ENCODE measurements around the gene ALK.

GRCh38 chr2:29694741-29695140 lies 226.6 kb downstream of the ALK start:
- no peak for TF ChIP-seq CTCF (conservative IDR thresholded peaks at IDR 0.05 in 1 of 2, IDR thresholded peaks at IDR 0.05 in 1 of 2; ENCODE audit: low read depth in 1 of 2, low read length in 2 of 2)
- TF ChIP-seq EZH2 (IDR thresholded peaks at IDR 0.05; ENCODE audit: low read length, missing control alignments), result no peak
